GM23248 (cell line): ENCODE results near the gene SMIM35. TPM values are rescaled to one million over a fixed set of nuclear protein-coding genes. Genes with fewer than 3 reads are reported as not detected.

Experiments
- DNase-seq: peaks from one replicate; pipeline ENCODE4 v3.0.0-alpha.2; 2015
- H2AFZ ChIP-seq: fragments of 200-600 bp; sonication (generic); 2 replicates; pipeline ENCODE4 v1.6.1; 2016; ENCODE audit warnings: antibody characterized with exemption
- H3F3A ChIP-seq: fragments of 200-600 bp; sonication (generic); 2 replicates; pipeline ENCODE4 v1.6.1; 2016; ENCODE audit warnings: mild to moderate bottlenecking, antibody characterized with exemption, mixed run types; ENCODE audit not compliant: insufficient read depth
- H3K27ac ChIP-seq: fragments of 200-600 bp; sonication (generic); 2 replicates; pipeline ENCODE4 v1.5.1; 2016; ENCODE audit warnings: mild to moderate bottlenecking
- H3K27me3 ChIP-seq: fragments of 200-600 bp; sonication (generic); replicated peaks from 2 replicates; pipeline ENCODE4 v1.6.1; 2016; ENCODE audit warnings: mild to moderate bottlenecking; ENCODE audit not compliant: insufficient read depth
- H3K36me3 ChIP-seq: fragments of 200-600 bp; sonication (generic); 2 replicates; pipeline ENCODE4 v1.6.1; 2016; ENCODE audit warnings: low read depth, mild to moderate bottlenecking
- H3K4me1 ChIP-seq: fragments of 200-600 bp; sonication (generic); 2 replicates; pipeline ENCODE4 v1.6.1; 2016; ENCODE audit warnings: mild to moderate bottlenecking; ENCODE audit not compliant: insufficient read depth
- H3K4me2 ChIP-seq: fragments of 200-600 bp; sonication (generic); one replicate; pipeline ENCODE4 v1.6.1; 2016; ENCODE audit warnings: mild to moderate bottlenecking; ENCODE audit not compliant: unreplicated experiment
- H3K4me3 ChIP-seq: fragments of 200-600 bp; sonication (generic); 2 replicates; pipeline ENCODE4 v1.5.1; 2016; ENCODE audit warnings: mild to moderate bottlenecking
- H3K79me2 ChIP-seq: fragments of 200-600 bp; sonication (generic); 2 replicates; pipeline ENCODE4 v1.6.1; 2016; ENCODE audit warnings: mild to moderate bottlenecking; ENCODE audit not compliant: insufficient read depth
- H3K9ac ChIP-seq: fragments of 200-600 bp; sonication (generic); 2 replicates; pipeline ENCODE4 v1.6.1; 2016; ENCODE audit warnings: mild to moderate bottlenecking
- H3K9me2 ChIP-seq: fragments of 200-600 bp; sonication (generic); 2 replicates; pipeline ENCODE4 v1.6.1; 2016; ENCODE audit warnings: mixed run types, mild to moderate bottlenecking, moderate library complexity; ENCODE audit not compliant: insufficient read depth
- H3K9me3 ChIP-seq: fragments of 200-600 bp; sonication (generic); one replicate; pipeline ENCODE4 v1.6.1; 2017; ENCODE audit warnings: low read depth
- H4K20me1 ChIP-seq: fragments of 200-600 bp; sonication (generic); 2 replicates; pipeline ENCODE4 v1.6.0; 2016; ENCODE audit not compliant: insufficient read depth
- EZH2 ChIP-seq: fragments of 200-600 bp; sonication (generic); IDR thresholded peaks from 2 replicates; pipeline ENCODE4 v1.6.1; 2018; ENCODE audit warnings: antibody characterized with exemption, mild to moderate bottlenecking; ENCODE audit not compliant: insufficient read depth, poor library complexity, severe bottlenecking
- EZH2phosphoT487 ChIP-seq: fragments of 200-600 bp; sonication (generic); IDR thresholded peaks from 2 replicates; pipeline ENCODE4 v1.6.1; 2018; ENCODE audit warnings: antibody characterized with exemption, moderate library complexity, mild to moderate bottlenecking, low read depth; ENCODE audit not compliant: insufficient read depth
- WGBS, 2 experiments: methylation state at CpG; one replicate each; pipeline ENCODE4 v1.1.6; 2015 to 2017; ENCODE audit warnings: low lambda C conversion rate in 2 of 2, low coverage in 1 of 2; ENCODE audit errors: missing lambda C conversion rate in 2 of 2; 5-methylcytosine and 5-hydroxymethylcytosine counted together
- in situ Hi-C: fragments of 300-500 bp; cut with MboI; formaldehyde crosslinking; loops from 2 replicates; pipeline ENCODE4 v1.15.0; 2020
- polyA plus RNA-seq: library from polyadenylated mRNA; unstranded; fragments of >200 nt; fragmentation: Nextera tagmentation; extraction: Ambion mirVana; gene quantifications from 2 replicates; pipeline ENCODE4 v1.2.1, GENCODE V29; 2016
- total RNA-seq: library from RNA; depleted of rRNA; stranded (reverse); fragments of >200 nt; shearing (Covaris generic); gene quantifications from 2 replicates; pipeline ENCODE4 v1.2.3, GENCODE V29; 2014

Gene SMIM35
- total and polyA plus RNA-seq, 2 experiments from 2014 or later = not detected

GRCh38 chr11:117992620-117993019 lies 94.1 kb downstream of the SMIM35 start:
- no peaks in the 10 kb centered on the region for H3F3A ChIP-seq
- H3K79me2 ChIP-seq = no peaks in the 10 kb centered on the region
- H3K9me3 ChIP-seq = no peaks in the 10 kb centered on the region
- TF ChIP-seq EZH2 (no peak), EZH2phosphoT487 (no peak)
- no peak overlapping the region for H3K27ac ChIP-seq
- H4K20me1 ChIP-seq = no peaks in the 10 kb centered on the region
- H3K4me1 ChIP-seq = no peaks in the 10 kb centered on the region
- H3K4me2 ChIP-seq = no peak overlapping the region
- DNase-seq = no peak
- H2AFZ ChIP-seq = no peak overlapping the region
- H3K9me2 ChIP-seq = no peaks in the 10 kb centered on the region
- no peak overlapping the region for H3K4me3 ChIP-seq
- H3K36me3 ChIP-seq = no peaks in the 10 kb centered on the region
- peaks cover 12% of the 10 kb centered on the region for H3K27me3 ChIP-seq
- no peak overlapping the region for H3K9ac ChIP-seq
- in situ Hi-C loops = no loop called here
- 19 to 24% methylated on average over 2 of the region's 2 CpGs for WGBS, 2 experiments

DNA sequence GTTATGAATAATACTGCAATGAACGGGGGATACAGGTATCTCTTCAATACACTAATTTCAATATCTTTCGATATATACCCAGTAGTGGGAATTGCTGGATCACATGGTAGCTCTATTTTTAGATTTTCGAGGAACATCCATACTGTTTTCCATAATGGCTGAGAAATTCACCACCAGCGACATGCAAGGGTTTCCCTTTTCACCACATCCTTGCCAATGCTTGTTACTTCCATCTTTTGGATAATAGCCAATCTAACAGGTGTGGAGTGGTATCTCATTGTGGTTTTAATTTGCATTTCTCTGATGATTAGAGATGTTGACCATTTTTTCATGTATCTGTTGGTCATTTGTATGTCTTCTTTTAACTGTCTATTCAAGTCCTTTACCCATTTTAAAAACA lies 94.6 kb downstream of the SMIM35 start:
- Histone ChIP-seq H3F3A (no peaks in the 10 kb centered on the region), H3K9ac (no peak overlapping the region), H3K4me3 (no peak overlapping the region), H3K4me2 (no peak overlapping the region), H2AFZ (no peak overlapping the region), H3K4me1 (no peaks in the 10 kb centered on the region), H3K79me2 (no peaks in the 10 kb centered on the region), H4K20me1 (no peaks in the 10 kb centered on the region), H3K9me3 (no peaks in the 10 kb centered on the region), H3K27ac (no peak overlapping the region), H3K36me3 (no peaks in the 10 kb centered on the region), H3K9me2 (no peaks in the 10 kb centered on the region), H3K27me3 (peaks cover 17% of the 10 kb centered on the region)
- in situ Hi-C loops = no loop called here
- WGBS, 2 experiments = 40 to 45% methylated on average over 4 of the region's 4 CpGs
- DNase-seq = no peak
- TF ChIP-seq EZH2phosphoT487 (no peak), EZH2 (no peak)

DNA sequence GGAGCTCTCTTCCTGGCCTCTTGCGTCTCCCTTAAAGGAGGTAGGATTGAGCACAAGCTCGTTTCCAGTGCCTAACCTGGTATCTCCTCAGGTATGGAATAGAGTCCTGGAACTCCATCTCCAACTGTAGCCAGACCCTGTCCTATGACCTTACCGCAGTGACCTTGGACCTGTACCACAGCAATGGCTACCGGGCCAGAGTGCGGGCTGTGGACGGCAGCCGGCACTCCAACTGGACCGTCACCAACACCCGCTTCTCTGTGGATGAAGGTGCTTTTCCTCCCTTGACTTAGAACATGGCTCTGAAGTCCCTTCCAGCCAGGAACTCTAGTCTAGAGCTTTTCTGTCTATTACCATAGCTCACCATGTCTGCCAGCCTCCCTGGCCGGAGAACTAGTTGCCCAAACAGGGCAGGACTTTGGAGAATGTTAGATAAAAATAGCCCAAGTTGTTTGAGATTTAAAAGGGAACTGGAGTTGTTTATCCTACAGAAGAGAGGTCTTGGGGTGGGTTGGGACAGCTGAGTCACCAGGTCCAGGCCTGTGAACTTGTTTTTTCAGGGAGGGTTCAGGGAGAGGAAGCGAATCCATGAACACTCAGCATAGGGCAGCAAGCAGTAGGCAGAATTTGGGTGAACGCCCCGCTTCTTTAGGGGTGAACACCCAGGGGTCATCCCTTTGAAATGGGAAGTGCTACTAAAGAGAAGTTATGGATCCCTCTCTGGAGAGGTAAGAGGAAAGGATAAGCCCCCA lies 97.2 kb downstream of the SMIM35 start:
- Histone ChIP-seq H3K9me2 (no peaks in the 10 kb centered on the region), H3K36me3 (no peaks in the 10 kb centered on the region), H2AFZ (no peak overlapping the region), H3K79me2 (no peaks in the 10 kb centered on the region), H3K27ac (no peak overlapping the region), H3K27me3 (peaks cover 29% of the 10 kb centered on the region), H3K4me2 (no peak overlapping the region), H3K4me3 (no peak overlapping the region), H4K20me1 (no peaks in the 10 kb centered on the region), H3K9me3 (no peaks in the 10 kb centered on the region), H3F3A (no peaks in the 10 kb centered on the region), H3K4me1 (no peaks in the 10 kb centered on the region), H3K9ac (no peak overlapping the region)
- 80 to 84% methylated on average over 13 of the region's 13 CpGs for WGBS, 2 experiments
- no peak for DNase-seq
- in situ Hi-C loops = no loop called here
- TF ChIP-seq EZH2 (no peak), EZH2phosphoT487 (no peak)

DNA sequence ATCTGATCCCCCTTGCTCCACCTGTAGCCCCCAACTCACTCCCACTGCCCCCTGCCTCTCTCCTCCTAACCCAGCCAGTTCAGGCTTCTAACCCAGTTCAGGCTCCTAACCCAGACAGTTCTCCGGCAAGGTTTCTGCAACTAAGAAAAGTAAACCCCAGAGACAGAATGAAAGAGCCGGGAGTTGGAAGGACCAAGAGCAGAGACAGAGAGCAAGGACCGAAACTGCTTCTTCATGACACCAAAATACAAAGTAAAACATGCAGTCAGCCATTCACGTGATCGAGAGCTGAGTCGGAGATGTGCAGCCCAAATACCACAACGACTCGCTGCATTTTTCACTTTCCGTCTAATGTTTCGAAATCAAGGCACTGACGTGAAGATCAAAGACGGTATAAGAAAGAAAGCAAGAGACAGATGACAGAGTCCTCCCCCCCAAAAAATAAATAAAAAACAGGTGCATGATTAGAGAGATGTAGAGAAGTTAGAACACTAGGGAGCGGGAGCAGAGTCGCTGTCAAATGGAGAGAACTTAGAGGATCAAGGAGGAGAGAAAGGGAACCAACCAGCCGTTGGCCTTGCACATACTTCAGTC lies 99.7 kb downstream of the SMIM35 start:
- H3K27me3 ChIP-seq = peaks cover 33% of the 10 kb centered on the region
- H3K36me3 ChIP-seq = no peaks in the 10 kb centered on the region
- in situ Hi-C loops = no loop called here
- H3K27ac ChIP-seq = no peak overlapping the region
- TF ChIP-seq EZH2 (no peak), EZH2phosphoT487 (0 out of 2 replicates have a peak, but pooled peaks have one; percentile 31)
- no peak overlapping the region for H3K9ac ChIP-seq
- no peaks in the 10 kb centered on the region for H3K9me3 ChIP-seq
- no peak overlapping the region for H2AFZ ChIP-seq
- H3K4me2 ChIP-seq = no peak overlapping the region
- no peaks in the 10 kb centered on the region for H3K79me2 ChIP-seq
- no peak overlapping the region for H3K4me3 ChIP-seq
- peak; percentile 23 for DNase-seq
- no peaks in the 10 kb centered on the region for H3K4me1 ChIP-seq
- no peaks in the 10 kb centered on the region for H4K20me1 ChIP-seq
- no peaks in the 10 kb centered on the region for H3F3A ChIP-seq
- H3K9me2 ChIP-seq = no peaks in the 10 kb centered on the region
- 10 to 11% methylated on average over 15 of the region's 15 CpGs for WGBS, 2 experiments
